GM13977 (cell line): ENCODE measurements around the gene PCNX2.
"Not testable (repeated sequence)": the region's sequence is repeated elsewhere in the genome, so short reads cannot be mapped to it uniquely, and the experiment has no call there.

ENCODE experiments used
- DNase-seq: peaks from one replicate; pipeline ENCODE4 v3.0.0; 2012; ENCODE audit warnings: low spot score
- in situ Hi-C: fragments of 300-500 bp; cut with MboI; formaldehyde crosslinking; loops from one replicate; pipeline ENCODE4 v1.12.0; 2022; ENCODE audit warnings: low sequenced_read_pairs, low pct_unique_long_range_greater_than_20kb, mixed read lengths, inconsistent platforms; ENCODE audit not compliant: unreplicated experiment
- TF ChIP-seq, protein P1 (sequence below): IDR thresholded peaks from 2 replicates; pipeline ENCODE4 v1.5.1; 2012; ENCODE audit warnings: mild to moderate bottlenecking, control low read depth; ENCODE audit not compliant: insufficient read depth; ENCODE audit errors: extremely low read depth, missing control alignments

Gene PCNX2

GRCh38 chr1:233188061-233188460 lies 107.5 kb downstream of the PCNX2 start:
- TF ChIP-seq, protein P1, sequence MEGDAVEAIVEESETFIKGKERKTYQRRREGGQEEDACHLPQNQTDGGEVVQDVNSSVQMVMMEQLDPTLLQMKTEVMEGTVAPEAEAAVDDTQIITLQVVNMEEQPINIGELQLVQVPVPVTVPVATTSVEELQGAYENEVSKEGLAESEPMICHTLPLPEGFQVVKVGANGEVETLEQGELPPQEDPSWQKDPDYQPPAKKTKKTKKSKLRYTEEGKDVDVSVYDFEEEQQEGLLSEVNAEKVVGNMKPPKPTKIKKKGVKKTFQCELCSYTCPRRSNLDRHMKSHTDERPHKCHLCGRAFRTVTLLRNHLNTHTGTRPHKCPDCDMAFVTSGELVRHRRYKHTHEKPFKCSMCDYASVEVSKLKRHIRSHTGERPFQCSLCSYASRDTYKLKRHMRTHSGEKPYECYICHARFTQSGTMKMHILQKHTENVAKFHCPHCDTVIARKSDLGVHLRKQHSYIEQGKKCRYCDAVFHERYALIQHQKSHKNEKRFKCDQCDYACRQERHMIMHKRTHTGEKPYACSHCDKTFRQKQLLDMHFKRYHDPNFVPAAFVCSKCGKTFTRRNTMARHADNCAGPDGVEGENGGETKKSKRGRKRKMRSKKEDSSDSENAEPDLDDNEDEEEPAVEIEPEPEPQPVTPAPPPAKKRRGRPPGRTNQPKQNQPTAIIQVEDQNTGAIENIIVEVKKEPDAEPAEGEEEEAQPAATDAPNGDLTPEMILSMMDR = no peak
- no peak for DNase-seq
- in situ Hi-C loops = no loop called here

DNA sequence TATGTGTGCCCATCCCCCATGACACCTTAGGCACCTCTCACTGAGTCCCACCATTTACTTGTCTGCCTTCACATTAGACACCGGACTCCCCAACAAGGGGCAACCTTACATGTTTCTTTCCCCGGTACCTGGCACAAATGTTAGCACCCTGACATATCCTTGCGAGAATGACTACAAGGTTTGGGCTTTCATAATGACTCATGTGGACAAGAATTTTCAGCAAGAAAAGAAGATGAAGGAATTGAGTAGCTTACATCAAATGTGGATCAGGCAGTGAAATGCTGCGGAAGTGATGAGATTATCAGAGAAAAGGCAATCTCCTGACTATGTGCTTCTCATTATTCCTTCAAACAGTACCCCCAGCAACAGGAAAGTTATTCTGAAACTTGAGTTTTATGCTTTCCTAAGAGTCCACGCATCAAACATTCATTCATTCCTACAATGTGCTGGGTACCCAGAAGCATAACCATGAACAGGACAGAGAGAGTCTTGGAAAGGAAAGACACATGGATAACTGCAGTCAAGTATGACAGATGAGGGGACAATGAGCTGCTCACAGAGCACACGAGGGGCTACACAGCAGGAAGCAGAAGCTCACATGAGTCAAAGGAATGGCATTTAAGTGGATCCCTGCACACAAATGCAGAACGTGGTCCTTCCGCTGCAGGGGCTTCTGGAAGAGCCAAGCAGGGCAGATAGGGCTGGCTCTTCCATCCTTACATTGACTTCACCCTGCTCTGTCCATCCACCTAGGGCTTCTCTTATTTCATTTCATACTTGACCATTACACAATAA lies 112.1 kb downstream of the PCNX2 start:
- in situ Hi-C loops = no loop called here

GRCh38 chr1:233182587-233182986 lies 112.9 kb downstream of the PCNX2 start:
- in situ Hi-C loops = no loop called here
- DNase-seq = no peak
- TF ChIP-seq, protein P1 = no peak

More for the DNA sequence above, 112.1 kb downstream of the PCNX2 start:
- DNase-seq = no peak
- TF ChIP-seq, protein P1 = no peak

GRCh38 chr1:233180641-233181364 lies 114.7 kb downstream of the PCNX2 start:
- in situ Hi-C loops = no loop called here
- DNase-seq = no peak
- TF ChIP-seq, protein P1 = no peak

- in situ Hi-C loops, DNase-seq: not testable (repeated sequence)
These were observed 115.9 kb downstream of the PCNX2 start for GRCh38 chr1:233179638-233180037.

DNA sequence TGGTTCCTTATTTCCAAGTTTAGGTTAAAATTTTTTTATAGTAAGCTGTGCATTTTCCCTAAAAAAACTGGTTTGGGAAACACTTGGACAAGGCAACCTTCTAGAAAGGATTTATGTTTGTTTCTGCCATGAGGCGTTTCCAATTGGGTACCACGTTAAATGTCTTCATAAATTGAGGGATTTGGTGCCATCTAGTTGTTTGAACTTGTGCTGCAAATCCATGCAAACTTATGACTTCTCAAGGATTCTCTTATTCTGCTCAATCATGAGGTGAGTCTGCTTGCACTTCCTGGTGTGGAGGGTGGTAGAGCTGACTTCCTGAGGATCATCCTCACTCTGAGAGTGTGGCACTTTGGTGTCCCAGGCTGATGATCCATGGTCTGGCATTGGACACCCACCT lies 123.3 kb downstream of the PCNX2 start:
- TF ChIP-seq, protein P1 = no peak
- in situ Hi-C loops = no loop called here
- DNase-seq = no peak

GRCh38 chr1:233170741-233171140 lies 124.8 kb downstream of the PCNX2 start:
- TF ChIP-seq, protein P1 = no peak
- DNase-seq = no peak
- in situ Hi-C loops = no loop called here
